Right renal cortex interstitium (tissue), 3 donors: ENCODE data around the gene RAP1GAP2. TPM values are rescaled to one million over a fixed set of nuclear protein-coding genes. Genes with fewer than 3 reads are reported as not detected.
"Not testable (repeated sequence)": the region's sequence is repeated elsewhere in the genome, so short reads cannot be mapped to it uniquely, and the experiment has no call there.

Experiments
- DNase-seq, 3 donors: peaks; one replicate each; pipeline ENCODE4 v3.0.0-alpha.2; 2013; ENCODE audit warnings: low read depth in 3 of 3, low spot score in 2 of 3
- polyA plus RNA-seq, 3 donors: library from polyadenylated mRNA; unstranded; fragments of 120-200 nt; gene quantifications; one replicate each; pipeline ENCODE4 v1.2.1, GENCODE V29; 2013; ENCODE audit not compliant: insufficient read length in 3 of 3

The RAP1GAP2 gene
- polyA plus RNA-seq, 3 donors, result 21.2 to 26.3 (median 22.5) TPM

DNA sequence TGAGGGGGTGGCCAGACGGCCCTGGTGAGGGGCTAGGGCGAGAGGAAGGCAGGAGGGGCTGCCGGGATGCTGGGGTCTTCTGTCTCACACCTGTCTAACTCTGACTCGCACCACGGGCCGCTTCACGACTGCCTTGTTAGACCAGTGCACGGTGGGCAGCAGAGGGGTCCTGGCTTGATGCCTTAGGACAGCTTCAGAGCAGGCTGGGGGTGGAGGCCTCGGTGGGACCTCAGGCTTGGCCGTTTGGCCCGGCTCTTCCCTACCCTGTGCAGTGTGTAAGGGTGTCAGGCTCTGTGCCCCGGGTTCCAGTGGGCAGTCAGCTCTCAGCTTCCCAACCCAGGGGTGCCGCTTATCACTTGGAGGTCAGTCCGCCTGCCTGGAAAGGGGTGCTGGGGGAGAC, 166.5 kb downstream of the RAP1GAP2 start:
- DNase-seq, result no peak

DNA sequence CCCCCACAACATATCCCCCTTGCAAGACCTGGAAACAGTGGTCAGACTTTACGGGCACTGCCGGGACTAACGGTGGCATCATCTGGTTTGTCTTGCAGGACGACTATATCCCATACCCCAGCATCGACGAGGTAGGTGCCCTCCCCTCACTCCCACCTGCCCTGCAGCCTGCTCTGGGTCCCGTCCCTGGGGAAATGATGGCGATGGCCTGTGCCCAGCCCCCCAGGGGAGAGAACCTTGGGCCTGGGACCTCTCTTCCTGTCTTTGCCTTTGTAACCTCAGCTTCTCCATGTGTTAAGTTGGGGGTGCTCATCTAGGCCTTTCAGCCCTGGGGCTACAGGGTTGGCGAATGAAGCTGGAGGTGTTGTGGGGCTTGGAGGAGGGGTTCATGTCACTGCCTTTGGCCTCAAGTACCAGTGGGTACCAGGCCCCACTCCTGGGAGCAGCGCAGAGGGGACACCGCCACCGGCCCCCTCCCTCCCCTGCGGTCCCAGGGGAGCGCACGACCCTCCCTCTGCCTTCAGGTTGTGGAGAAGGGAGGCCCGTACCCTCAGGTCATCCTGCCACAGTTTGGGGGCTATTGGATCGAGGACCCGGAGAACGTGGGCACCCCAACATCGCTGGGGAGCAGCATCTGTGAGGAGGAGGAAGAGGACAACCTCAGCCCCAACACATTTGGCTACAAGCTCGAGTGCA, 167.2 kb downstream of the RAP1GAP2 start:
- DNase-seq, result no peak

DNA sequence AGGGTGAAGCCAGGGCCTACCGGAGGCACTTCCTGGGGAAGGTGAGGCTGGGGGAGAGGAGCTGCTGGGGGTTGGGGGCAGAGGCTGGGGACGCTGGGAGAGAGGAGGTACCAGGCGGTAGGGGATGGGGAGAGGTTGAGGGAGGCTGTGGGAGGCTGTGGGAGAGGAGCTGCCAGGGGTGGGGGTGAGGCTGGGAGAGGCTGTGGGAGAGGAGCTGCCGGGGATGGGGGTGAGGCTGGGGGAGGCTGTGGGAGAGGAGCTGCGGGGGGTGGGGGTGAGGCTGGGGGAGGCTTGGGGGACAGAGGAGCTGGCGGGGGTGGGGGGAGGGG, 167.8 kb downstream of the RAP1GAP2 start:
- no peak for DNase-seq

DNA sequence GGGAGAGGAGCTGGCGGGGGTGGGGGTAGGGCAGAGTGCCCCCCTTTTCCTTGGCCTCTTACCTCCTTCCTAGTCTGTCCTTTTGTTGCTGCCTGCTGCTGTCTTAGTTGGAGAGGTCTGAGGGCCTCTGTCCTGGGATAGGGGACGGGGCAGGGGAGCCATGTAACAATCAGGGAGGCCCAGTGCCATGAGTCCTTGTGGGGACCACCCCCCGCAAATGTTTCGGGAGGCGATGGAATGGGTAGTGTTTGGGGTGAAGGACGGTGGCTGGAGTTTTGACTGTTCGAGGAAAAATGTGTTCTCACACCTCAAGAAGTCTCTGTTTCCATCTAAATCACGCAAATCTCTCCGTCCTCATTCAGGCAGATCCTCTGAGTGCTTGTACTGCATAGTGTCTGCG, 168.1 kb downstream of the RAP1GAP2 start:
- DNase-seq, result no peak

DNA sequence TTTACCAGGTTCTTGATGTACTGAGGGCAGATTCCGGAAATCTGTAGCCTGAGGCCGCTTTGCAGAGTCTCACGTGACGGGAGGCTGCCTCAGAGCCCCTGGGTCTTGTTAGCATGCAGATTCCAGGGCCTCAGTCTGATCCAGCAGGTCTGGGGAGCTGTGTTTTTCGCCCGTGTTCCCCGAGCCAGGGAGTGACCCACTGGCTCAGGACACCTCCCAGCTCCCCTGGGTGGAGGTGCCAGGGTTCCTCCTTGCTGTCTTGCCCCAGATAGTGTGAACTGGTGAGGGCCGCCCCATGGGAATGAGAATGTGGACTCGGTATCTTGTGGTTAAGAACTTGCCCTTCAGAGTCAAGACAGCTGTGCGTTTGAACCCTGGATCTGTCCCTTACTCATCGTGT, 168.6 kb downstream of the RAP1GAP2 start:
- DNase-seq, result no peak

DNA sequence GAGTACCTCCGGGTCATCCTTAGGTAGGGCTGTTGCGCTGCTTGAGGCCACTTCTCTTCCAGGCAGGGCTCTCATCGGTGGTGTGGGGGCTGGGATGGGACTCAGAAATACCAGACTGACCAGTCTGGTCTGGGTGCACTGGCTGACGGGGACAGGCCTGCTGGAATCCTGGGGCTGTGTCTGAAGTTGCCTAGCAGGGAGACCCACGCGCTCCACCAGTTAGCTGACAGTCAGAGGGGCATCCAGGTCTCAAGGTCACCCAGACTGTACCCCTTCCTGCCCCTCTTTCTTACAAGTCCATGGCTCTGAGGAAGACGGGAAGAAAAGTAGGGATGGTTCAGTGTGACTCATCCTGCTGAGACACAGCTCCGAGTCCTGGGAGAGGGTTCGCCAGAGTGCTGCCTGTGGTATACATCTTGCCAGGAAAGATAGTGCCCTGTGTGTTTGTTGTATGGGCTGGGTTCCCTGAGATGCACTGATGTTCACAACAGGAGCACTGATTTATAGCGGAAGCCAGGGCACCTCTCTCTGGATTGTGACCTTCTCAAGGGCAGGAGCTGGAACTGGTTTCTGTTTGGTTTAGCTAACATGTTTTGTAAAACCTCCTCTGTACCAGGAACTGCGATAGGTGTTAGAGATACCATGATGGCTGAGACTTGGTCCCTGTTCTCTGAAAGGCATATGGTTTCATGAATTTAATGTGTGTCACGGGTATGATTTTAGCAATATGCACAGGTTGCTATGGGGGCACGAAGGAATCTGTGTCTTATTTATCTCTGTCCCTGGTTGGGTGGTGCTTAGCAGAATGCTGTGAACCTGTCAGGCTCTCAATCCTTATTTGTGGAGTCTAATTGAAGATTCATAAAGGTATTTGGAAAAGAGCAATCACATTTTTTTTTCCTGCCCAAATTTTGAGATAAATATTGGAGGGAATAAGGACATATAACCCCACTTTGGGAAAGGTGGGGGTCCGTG, 169.7 kb downstream of the RAP1GAP2 start:
- DNase-seq, result no peak

DNA sequence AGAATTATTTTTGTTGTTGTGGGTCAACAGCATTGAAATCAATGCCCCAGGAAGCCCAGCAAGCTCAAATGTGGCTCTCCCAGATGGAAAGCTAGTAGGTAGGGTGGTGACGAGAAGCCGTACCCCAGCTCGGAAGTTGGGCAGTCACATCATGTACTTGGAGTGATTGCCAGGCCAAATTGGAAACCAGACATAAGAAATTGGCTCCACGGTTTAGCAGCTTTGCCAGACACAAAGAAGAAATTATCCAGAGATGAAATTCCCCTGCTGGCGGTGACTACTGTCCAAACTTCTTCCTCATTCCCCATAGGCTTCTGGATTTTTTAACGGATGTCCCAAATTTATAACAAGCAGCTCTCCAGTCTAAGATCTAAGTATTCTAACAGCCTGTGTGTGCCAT, 171.3 kb downstream of the RAP1GAP2 start:
- no peak for DNase-seq

DNA sequence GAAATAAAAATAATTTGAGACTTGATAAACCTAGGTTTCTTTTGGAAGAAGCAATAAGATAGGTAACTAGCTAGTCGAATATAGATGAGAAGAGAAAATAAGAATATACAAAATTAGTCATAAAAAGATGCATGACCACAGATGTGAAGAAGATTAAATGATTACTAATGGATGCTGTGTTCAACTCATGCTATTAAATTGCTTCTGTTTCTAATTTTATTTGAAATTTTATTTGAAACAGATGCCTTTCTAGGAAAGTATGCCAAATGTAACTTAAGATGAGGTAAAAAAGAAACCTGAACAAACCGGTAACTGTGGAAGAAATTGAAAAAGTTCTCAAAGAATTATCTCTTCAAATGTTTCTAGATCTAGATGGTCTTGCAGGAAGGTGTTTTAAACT, 175.6 kb downstream of the RAP1GAP2 start:
- no peak for DNase-seq

DNA sequence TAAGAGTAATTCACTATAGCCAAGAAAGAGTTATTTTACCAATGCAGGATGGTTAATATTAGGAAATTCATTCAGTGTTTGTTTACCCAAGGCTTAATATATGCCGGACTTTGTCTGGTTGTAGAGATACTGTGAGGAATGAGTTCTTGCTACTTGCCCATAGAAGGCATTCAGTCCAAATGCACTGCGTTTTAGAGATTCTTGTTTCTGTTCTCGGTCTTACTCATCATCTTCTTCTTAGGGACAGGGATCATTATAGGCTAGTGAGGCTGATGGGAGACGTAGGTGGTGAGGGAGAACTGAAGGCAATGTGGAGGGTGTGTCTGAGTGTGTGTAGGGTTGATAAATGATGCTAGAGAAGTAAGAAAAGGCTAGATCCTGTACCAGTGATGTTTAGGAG, 176.5 kb downstream of the RAP1GAP2 start:
- no peak for DNase-seq

DNA sequence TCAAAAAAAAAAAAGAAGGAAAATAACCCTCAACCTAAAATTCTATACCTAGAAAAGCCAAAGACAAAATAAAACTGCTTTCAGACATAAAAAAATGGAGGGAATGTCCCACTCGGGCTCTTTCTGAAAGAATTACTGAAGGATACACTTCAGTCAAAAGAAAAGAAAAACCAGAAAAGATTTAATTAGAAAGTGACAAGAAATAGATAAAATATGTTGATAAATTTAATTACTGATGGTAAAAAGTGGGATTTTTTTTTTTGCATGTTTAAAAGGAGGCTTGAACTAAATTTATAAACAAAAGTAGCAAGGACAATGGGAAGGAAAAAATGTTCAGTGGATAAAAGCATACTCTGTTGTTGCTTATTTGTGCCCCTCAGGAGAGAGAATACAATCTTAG, 178.1 kb downstream of the RAP1GAP2 start:
- DNase-seq, result no peak

DNA sequence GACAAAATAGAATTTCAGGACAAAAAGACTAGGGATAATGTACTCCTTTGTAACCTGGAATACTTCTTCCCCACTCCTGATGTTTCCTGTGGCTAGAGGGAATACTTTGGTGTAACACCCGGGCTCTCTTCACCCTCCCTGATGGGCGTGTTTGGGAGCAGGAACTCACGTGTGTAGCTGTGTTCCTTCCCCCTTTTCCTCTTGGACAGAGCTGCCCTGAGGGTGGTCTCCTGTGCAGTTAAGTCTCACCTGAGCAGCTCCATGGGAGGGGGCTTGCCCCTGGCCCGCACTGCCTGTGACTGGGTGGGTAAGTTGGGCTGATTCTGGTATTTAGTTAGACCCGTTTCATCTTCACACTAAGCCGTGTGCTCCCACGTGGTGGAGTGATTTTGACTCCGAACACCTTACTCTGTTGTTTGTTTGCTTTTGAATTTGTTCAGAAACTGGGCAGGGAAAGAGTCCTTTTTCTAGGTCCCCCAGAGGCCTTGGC, 179.3 kb downstream of the RAP1GAP2 start:
- no peak for DNase-seq

DNA sequence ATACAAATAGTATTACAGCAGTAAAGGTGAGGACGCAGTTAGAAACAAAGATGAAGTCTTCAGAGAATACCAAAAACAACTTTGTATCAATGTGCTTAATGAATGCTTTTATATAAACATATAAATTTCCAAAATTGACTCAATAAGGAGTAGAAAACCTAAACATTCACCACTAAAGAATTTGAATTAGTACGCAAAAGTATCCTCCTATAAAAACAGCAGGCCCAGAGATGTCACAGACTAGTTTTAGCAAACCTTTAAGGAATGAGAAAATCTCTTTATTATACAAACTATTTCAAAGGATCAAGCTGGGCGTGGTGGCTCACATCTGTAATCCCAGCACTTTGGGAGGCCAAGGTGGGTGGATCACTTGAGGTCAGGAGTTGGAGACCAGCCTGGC, 180.9 kb downstream of the RAP1GAP2 start:
- DNase-seq, result no peak

DNA sequence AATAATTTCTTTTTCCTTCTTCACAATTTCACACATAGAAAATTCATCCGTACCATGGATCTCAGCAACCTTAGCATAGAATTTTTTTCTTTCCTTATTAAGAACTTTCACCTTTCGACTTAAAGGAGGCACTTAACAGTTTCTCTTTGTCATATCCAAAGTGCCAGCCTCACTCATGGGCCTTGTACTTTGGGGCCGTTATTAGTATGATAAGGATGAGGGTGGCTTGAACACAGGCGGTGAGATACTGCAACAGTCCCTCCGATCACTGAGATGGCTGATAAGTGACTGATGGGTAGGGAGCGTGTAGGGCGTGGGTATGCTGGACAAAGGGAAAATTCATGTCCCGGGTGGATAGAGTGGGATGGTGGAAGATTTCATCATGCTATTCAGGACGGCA, 181.9 kb downstream of the RAP1GAP2 start:
- no peak for DNase-seq

DNA sequence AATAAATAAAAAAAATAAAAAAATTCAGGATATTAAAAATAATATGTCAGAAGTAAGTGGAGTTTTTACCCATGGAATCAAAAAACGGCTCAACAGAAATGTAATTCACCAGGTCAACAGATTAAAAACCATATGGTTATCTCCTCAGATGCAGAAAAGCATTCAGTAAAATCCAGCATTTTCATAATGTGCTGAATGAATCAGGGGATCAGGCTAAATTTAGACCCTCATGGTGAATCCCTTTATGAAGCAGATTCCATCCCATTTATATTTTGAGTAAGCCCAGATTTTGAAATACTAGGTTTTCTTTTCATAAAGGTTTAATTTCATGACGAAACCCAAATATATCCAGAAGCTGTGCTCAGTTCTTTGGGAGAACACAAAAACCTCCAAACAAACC, 182.8 kb downstream of the RAP1GAP2 start:
- no peak for DNase-seq

DNA sequence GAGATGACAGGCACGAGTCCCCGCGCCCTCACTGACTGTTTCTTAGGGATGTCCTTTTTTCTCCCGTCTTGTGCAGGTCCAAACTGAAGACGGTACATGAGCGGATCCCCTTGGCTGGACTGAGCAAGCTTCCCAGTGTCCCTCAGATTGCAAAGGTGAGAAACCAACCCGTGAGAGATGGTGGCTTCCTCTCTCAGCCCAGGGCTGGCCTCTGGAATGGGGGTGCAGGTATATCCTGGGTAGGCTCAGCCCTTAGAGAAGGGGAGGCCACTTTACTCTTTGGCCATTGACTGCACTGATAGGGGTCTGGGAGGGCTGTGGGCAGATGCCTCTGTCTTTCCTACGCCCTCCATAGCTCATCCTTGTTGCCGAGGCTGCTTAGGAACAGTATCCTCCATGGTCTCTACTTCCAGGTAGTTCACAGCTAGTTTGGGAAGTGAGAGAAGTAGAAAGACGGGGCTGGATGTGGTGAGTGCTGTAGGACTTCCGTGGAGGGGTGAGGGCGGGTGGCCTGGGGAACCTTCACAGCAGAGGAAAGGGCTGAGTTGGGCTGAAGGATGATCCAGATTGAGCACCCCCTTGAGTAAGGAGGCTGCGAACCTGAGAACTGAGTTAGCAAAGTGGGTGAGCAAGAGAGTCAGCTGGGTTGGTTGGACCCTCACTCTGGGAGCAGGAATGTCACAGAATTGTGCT, 184.1 kb downstream of the RAP1GAP2 start:
- no peak for DNase-seq

DNA sequence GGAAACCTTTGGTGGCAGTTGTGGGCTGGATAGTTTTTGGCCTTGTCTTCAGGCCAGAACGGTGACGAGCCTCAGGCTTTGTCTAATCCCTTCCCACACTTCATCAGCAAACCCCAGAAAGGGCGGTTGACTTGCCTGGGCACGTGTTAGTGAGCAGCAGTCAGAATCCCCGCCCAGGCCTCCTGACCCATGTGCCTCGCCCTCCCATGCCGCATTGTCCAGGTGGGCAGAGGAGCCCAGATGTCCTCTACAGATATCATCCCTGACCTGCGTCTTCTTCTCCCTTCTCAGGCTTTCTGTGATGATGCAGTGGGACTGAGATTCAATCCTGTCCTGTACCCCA, 184.6 kb downstream of the RAP1GAP2 start:
- DNase-seq, result no peak

DNA sequence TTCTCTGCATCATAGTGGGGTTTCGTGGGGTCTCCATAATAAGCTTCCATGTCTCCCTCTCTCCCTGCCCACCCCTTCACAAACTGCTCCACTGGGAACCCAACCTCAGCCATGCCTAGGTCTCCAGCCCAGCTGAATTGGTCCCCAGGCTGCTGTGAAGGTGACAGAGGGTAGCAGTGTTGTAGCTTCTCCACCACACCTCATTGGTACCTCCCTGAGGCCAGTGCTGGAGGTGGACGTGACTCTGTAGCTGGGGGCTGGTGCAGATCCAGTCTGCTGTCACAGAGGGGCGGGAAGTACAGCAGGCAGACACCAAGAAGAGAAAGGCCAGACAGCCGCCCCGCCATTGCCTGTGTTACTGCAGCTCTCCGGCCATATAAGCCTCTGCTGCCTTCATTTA, 185.1 kb downstream of the RAP1GAP2 start:
- DNase-seq, result no peak

DNA sequence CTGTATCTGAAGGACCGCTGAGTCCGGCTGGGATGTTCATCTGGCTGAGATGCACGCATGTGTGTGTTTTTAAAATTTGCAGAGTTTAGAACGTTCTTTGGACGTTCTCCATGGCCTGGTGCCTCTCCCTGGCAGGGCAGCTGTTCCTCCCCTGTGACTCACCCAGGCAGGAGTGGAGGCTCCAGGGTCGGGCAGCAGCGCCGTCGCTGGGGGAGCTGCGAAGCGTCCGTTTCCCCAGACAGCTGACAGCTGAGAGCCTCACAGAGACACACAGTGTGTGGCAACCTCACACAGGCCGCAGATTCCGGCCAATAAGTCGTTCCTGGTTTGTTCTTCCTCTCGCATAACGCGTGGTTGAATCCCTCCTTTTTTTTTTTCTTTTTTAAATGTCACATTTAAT, 186.6 kb downstream of the RAP1GAP2 start:
- no peak for DNase-seq

DNA sequence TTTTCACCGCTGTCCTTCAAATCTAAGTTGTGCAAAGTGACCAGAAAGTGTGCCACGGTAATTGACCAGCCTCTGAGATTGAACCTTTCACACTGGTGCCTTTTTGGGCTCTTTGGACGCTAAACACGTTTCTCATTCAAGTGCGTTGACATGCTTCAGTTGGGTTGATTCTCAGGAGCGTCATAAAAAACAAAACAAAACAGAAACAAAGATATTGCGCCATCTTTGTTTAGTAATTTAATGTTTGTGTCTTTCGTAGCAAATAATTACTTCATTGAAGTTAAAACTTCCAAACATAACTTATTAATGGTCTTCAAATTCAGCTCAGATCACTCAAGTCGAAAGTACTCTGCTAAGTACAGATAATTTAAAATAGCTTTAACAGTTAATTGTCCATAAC, 187.0 kb downstream of the RAP1GAP2 start:
- no peak for DNase-seq

DNA sequence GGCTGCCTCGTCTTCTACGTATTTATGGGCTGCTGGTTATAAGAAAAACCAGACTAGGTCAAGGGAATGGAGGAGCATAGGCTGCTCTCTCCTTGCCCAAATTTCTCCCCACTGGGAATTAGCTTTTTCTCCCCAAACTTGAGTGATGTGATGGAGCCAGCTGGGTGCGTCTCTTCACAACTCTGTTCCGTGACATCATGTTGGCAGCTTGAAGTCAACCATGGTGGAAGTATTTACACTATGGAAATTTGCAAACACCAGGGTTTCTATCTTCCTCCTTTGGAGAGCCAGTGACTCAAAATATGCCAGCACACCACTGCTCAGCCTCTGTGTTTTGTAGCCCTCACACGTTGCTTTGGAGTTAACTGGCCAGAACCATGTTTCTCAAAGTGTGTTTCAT, 189.1 kb downstream of the RAP1GAP2 start:
- DNase-seq, result no peak

DNA sequence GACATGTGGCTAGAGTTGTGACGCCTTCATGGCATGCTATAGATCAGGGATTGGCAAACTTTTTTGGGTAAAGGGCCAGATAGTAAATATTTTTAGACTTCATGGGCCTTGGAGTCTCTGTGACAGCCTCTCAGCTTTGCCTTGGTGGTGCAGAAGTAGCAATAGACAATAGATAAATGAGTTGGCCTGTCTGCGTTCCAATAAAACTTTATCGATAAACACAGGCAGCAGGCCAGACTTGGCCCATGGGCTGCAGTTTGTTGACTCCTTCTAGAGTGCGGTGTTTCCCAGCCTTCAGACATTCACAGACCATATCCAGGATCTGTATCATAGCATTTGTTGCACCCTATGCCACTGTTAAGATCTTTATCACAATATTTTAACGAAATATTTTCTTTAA, 190.7 kb downstream of the RAP1GAP2 start:
- no peak for DNase-seq

DNA sequence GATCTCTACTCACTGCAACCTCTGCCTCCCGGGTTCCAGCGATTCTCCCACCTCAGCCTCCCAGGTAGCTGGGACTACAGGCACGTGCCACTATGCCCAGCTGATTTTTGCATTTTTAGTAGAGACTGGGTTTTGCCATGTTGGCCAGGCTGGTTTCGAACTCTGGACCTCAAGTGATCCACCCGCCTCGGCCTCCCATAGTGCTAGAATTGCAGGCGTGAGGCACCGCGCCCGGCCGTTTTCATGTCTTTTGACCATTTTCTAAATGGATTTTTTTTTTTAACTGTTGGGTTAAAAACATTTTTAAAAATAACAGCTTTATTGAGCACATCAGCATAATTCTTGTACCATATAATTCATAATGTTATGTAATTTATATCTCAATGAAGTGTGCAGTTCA, 193.2 kb downstream of the RAP1GAP2 start:
- DNase-seq, result not testable (repeated sequence)
